A549 (cell line): ENCODE measurements around the gene FRMD8. TPM values are rescaled to one million over a fixed set of nuclear protein-coding genes. Genes with fewer than 3 reads are reported as not detected.
A peak's percentile ranks its signal among the peaks of the same experiment; 100 is the strongest.

Experiments used
- ATAC-seq, 2 experiments: fragments of 200-7000 bp in 1 of 2; fragments of >200 bp in 1 of 2; cut with Nextera tagmentation in 1 of 2; cut with Tn5 transposase in 1 of 2; 3 replicates each; pipeline versions ENCODE4 v1.8.0 to v1.9.1; 2018 to 2020; ENCODE audit warnings: mild to moderate bottlenecking in 1 of 2, moderate library complexity in 1 of 2
- CTCF ChIA-PET: fragments of 300-600 bp; sonication (Branson Sonifier 250); formaldehyde crosslinking; extraction: SDS; loops from one replicate; lab custom pipeline; 2021; ENCODE audit warnings: antibody characterized with exemption, inconsistent platforms; lab: Yijun Ruan, JAX
- POLR2A ChIA-PET: fragments of 350-600 bp; formaldehyde crosslinking; extraction: SDS; loops from one replicate; lab custom pipeline; 2021; ENCODE audit warnings: antibody characterized with exemption, inconsistent platforms; lab: Yijun Ruan, JAX
- DNase-seq, 2 experiments: peaks; one replicate each; pipeline versions ENCODE4 v3.0.0 to v3.0.0-alpha.2; 2011 to 2016; ENCODE audit warnings: low read depth in 1 of 2, low spot score in 1 of 2
- FAIRE-seq: peaks from 2 replicates; lab custom pipeline; 2011; peaks lifted over from hg19 to GRCh38; lab: Jason Lieb, UNC
- H3K27ac ChIP-seq, 2 experiments: fragments of >200 bp; sonication (Bioruptor Twin); formaldehyde crosslinking; 3 replicates each; pipeline ENCODE4 v1.5.1; 2016 to 2017
- H3K4me1 ChIP-seq: fragments of >200 bp; sonication (Bioruptor Twin); formaldehyde crosslinking; 3 replicates; pipeline ENCODE4 v1.6.1; 2016
- H3K4me2 ChIP-seq: fragments of >200 bp; sonication (Bioruptor Twin); formaldehyde crosslinking; 3 replicates; pipeline ENCODE4 v1.6.1; 2016
- H3K4me3 ChIP-seq: fragments of >200 bp; sonication (Bioruptor Twin); formaldehyde crosslinking; 3 replicates; pipeline ENCODE4 v1.5.1; 2016
- H3K9me3 ChIP-seq: fragments of >200 bp; sonication (Bioruptor Twin); formaldehyde crosslinking; 3 replicates; pipeline ENCODE4 v1.6.1; 2016
- EP300 ChIP-seq, 2 experiments: fragments of >200 bp; sonication (Bioruptor Twin); formaldehyde crosslinking; IDR thresholded peaks; 2 replicates in 1 of 2; 3 replicates in 1 of 2; pipeline ENCODE4 v1.6.1; 2016 to 2017
- ESRRA ChIP-seq: fragments of 150-350 bp; IDR thresholded peaks from 2 replicates; pipeline ENCODE4 v1.6.1; 2014; ENCODE audit warnings: mild to moderate bottlenecking, low read length, borderline replicate concordance
- FOSL2 ChIP-seq, 2 experiments: fragments of 450-650 bp in 1 of 2; fragments of >200 bp in 1 of 2; sonication (Bioruptor Twin) in 1 of 2; formaldehyde crosslinking; IDR thresholded peaks; 2 replicates each; pipeline versions ENCODE4 v1.5.0 to v1.6.1; 2016 to 2020; ENCODE audit warnings: mild to moderate bottlenecking in 1 of 2, moderate library complexity in 1 of 2
- FOXS1 ChIP-seq: fragments of 250-450 bp; sonication (Bioruptor Pico); IDR thresholded peaks from 2 replicates; pipeline ENCODE4 v1.5.0; 2020; ENCODE audit warnings: mild to moderate bottlenecking, moderate library complexity
- HDAC2 ChIP-seq: fragments of 200-600 bp; sonication (generic); IDR thresholded peaks from 2 replicates; pipeline ENCODE4 v1.6.1; 2016
- HOXA7 ChIP-seq: fragments of 250-450 bp; sonication (Bioruptor Pico); IDR thresholded peaks from 2 replicates; pipeline ENCODE4 v1.5.0; 2020; ENCODE audit warnings: mild to moderate bottlenecking, moderate library complexity
- HOXB5 ChIP-seq: fragments of 250-450 bp; sonication (Bioruptor Pico); IDR thresholded peaks from 2 replicates; pipeline ENCODE4 v1.5.0; 2020; ENCODE audit warnings: mild to moderate bottlenecking, moderate library complexity
- NPAS2 ChIP-seq: fragments of 250-450 bp; sonication (Bioruptor Pico); IDR thresholded peaks from 2 replicates; pipeline ENCODE4 v1.8.0; 2022; ENCODE audit warnings: mild to moderate bottlenecking, moderate library complexity, borderline replicate concordance
- PHF8 ChIP-seq: fragments of 200-600 bp; sonication (generic); IDR thresholded peaks from 2 replicates; pipeline ENCODE4 v1.6.1; 2016; ENCODE audit warnings: low read depth, mild to moderate bottlenecking, antibody characterized with exemption, moderate library complexity, borderline replicate concordance
- POLR2A ChIP-seq: IDR thresholded peaks from 2 replicates; pipeline ENCODE4 v1.6.1; 2012; ENCODE audit warnings: mild to moderate bottlenecking, low read length
- POLR2AphosphoS2 ChIP-seq: conservative IDR thresholded peaks from 2 replicates; pipeline ENCODE4 v1.6.1; 2012; ENCODE audit warnings: low read length, improper control_type of control experiment, inconsistent platforms
- RAD21 ChIP-seq, 2 experiments: fragments of >200 bp in 1 of 2; sonication (Bioruptor Twin) in 1 of 2; formaldehyde crosslinking in 1 of 2; IDR thresholded peaks in 1 of 2; conservative IDR thresholded peaks in 1 of 2; 2 replicates in 1 of 2; 3 replicates in 1 of 2; pipeline ENCODE4 v1.6.1; 2012 to 2018; ENCODE audit warnings: inconsistent platforms in 1 of 2
- RARB ChIP-seq: fragments of 250-450 bp; sonication (Bioruptor Pico); IDR thresholded peaks from 2 replicates; pipeline ENCODE4 v1.8.0; 2021; ENCODE audit warnings: mild to moderate bottlenecking, moderate library complexity
- RCOR1 ChIP-seq: fragments of 150-350 bp; IDR thresholded peaks from 2 replicates; pipeline ENCODE4 v1.6.1; 2014; ENCODE audit warnings: antibody characterized with exemption, low read length, low read depth
- SREBF2 ChIP-seq: fragments of 450-650 bp; IDR thresholded peaks from 2 replicates; pipeline ENCODE4 v1.6.1; 2014; ENCODE audit warnings: mild to moderate bottlenecking, moderate library complexity
- TP53 ChIP-seq: fragments of 250-450 bp; sonication (Bioruptor Pico); IDR thresholded peaks from 2 replicates; pipeline ENCODE4 v1.5.0; 2021; ENCODE audit warnings: mild to moderate bottlenecking, moderate library complexity
- WGBS: methylation state at CpG from one replicate; pipeline ENCODE4 v1.1.6; 2017; ENCODE audit errors: missing lambda C conversion rate; 5-methylcytosine and 5-hydroxymethylcytosine counted together
- polyA plus RNA-seq, 4 experiments: library from polyadenylated mRNA; depleted of rRNA in 3 of 4; stranded (reverse); fragments of >200 nt; fragmentation: RNase III in 1 of 4; extraction: RNeasy Plus Mini Kit Qiagen cat#74134 plus additional on column Dnase treatment in 1 of 4; gene quantifications; 2 replicates in 3 of 4; 3 replicates in 1 of 4; pipeline ENCODE4 v1.2.3, GENCODE V29; 2011 to 2017
- TF ChIP-seq, protein P1 (sequence below): fragments of 250-450 bp; sonication (Bioruptor Pico); IDR thresholded peaks from 2 replicates; pipeline ENCODE4 v1.5.0; 2020; ENCODE audit warnings: low read depth, mild to moderate bottlenecking, moderate library complexity
- TF ChIP-seq, protein P2 (sequence below): fragments of >200 bp; sonication (Bioruptor Twin); formaldehyde crosslinking; IDR thresholded peaks from 3 replicates; pipeline ENCODE4 v1.6.1; 2016
- TF ChIP-seq, protein P3 (sequence below): IDR thresholded peaks from 2 replicates; pipeline ENCODE4 v1.6.1; 2012
- TF ChIP-seq, protein P4 (sequence below): fragments of 450-650 bp; IDR thresholded peaks from 2 replicates; pipeline ENCODE4 v1.6.1; 2014; ENCODE audit warnings: antibody characterized with exemption

FRMD8 gene
- polyA plus RNA-seq, 2 of the 4 experiments (the other 2 are of a cell fraction): 12.9 to 20.0 TPM

DNA sequence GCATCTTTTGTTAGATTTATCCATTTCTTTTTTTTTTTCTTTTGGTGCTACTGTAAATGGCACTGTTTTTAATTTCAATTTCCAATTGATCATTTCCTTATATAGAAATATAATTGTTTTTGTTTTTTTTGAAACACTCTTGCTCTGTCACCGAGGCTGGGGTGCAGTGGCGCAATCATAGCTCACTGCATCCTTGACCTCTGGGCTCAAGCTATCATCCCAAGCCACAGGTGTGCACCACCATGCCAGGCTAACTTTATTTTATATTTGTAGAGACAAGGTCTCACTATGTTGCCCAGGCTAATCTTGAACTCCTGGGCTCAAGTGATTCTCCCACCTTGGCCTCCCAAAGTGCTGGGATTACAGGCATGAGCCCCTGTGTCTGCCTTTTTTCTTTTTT, 16.4 kb downstream of the FRMD8 start:
- H3K9me3 ChIP-seq: no peaks in the 10 kb centered on the region
- 77% methylated on average over 2 of the region's 2 CpGs for WGBS
- no peak overlapping the region for H3K4me2 ChIP-seq
- ATAC-seq (no peak), DNase-seq (no peak), FAIRE-seq (no peak)
- CTCF ChIA-PET: interaction anchor here (0.9 to 8.5 kb wide), 4 partner anchors 8 to 196 kb away, joined by 3 to 84 read pairs (median 3); no protein-coding TSS in a partner anchor
- no peak for TF ChIP-seq EP300 (IDR thresholded peaks at IDR 0.05)
- TF ChIP-seq SREBF2: no peak
- TF ChIP-seq, protein P1, sequence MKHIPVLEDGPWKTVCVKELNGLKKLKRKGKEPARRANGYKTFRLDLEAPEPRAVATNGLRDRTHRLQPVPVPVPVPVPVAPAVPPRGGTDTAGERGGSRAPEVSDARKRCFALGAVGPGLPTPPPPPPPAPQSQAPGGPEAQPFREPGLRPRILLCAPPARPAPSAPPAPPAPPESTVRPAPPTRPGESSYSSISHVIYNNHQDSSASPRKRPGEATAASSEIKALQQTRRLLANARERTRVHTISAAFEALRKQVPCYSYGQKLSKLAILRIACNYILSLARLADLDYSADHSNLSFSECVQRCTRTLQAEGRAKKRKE: no peak
- POLR2A ChIA-PET: no interaction called here
- no peak overlapping the region for H3K4me3 ChIP-seq
- no peak overlapping the region for H3K27ac ChIP-seq
- H3K4me1 ChIP-seq: 0 out of 3 replicates have a peak, but pooled peaks cover 4% of the 10 kb centered on the region

DNA sequence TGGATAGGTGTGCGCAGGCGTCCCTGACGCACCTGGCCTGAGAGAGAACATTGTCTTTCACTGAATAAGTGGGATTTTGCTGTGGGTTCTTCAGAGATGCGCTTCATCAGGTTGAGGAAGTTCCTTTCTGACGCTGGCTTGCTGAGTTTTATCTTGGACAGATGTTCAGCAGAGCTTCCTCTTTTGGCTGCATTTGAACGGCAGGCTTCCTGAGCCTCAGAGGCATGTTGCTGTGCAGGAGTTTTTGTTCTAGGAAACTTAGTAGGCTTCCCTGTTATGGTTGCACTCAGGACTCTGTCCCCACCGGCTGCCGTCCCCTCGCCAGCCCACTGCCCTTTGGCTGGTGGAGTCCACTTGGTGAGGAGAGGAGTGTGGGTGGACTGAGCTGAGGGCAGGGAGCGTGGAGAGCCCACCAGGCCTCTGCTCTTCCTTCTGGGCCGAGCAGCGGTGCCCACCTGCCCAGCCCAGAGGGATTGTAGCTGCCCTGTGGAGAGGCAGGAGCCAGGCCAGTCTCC, 17.2 kb downstream of the FRMD8 start:
- 0 out of 3 replicates have a peak, but pooled peaks cover 4% of the 10 kb centered on the region for H3K4me1 ChIP-seq
- DNase-seq: no peak
- peak in 1 of 2 experiments; percentile 7; a peak in 1 of 6 replicates for ATAC-seq
- no peaks in the 10 kb centered on the region for H3K9me3 ChIP-seq
- no peak for TF ChIP-seq POLR2AphosphoS2
- no peak for TF ChIP-seq HOXB5
- TF ChIP-seq FOSL2 (IDR thresholded peaks at IDR 0.05): no peak
- no peak for TF ChIP-seq FOSL2 (CRISPR knock-in tag; IDR thresholded peaks at IDR 0.05)
- no peak for TF ChIP-seq ESRRA
- TF ChIP-seq RAD21 (conservative IDR thresholded peaks at IDR 0.05 in 1 of 2, IDR thresholded peaks at IDR 0.05 in 1 of 2): no peak
- no peak for TF ChIP-seq FOXS1 (CRISPR knock-in tag)
- no peak for TF ChIP-seq TP53 (CRISPR knock-in tag)
- POLR2A ChIA-PET: interaction anchor here (1.6 kb wide), 1 partner anchor 13 kb away, joined by 5 read pairs; no protein-coding TSS in a partner anchor
- CTCF ChIA-PET: interaction anchor here (0.9 to 8.5 kb wide), 4 partner anchors 10 to 107 kb away, joined by 3 to 84 read pairs (median 7); no protein-coding TSS in a partner anchor
- no peak for FAIRE-seq
- no peak overlapping the region for H3K4me2 ChIP-seq
- no peak overlapping the region for H3K27ac ChIP-seq
- 91% methylated on average over 12 of the region's 12 CpGs for WGBS
- H3K4me3 ChIP-seq: no peak overlapping the region

DNA sequence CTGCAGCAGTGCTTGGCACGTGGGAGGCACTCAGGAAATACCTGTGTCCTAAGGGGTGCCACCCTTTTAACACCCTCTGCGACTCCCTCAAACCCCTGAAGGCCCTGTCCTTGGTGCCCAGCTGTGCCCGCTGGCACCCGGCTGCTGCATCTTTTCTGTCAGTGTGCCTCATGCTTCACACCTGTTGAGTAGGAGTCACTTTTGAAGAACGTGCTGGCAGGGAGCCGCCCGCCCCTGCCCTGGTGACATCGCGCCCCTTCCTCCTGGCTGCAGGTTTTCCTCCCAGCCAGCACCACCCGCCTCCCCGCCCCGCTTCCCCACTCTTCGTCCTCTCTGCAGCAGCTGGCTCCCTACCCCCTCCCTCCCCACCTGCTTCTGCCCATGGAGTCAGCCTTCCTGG, 17.8 kb downstream of the FRMD8 start:
- POLR2A ChIA-PET: interaction anchor here (1.6 kb wide), 1 partner anchor 12 kb away, joined by 5 read pairs; no protein-coding TSS in a partner anchor
- 0 out of 3 replicates have a peak, but pooled peaks cover 4% of the 10 kb centered on the region for H3K4me1 ChIP-seq
- CTCF ChIA-PET: interaction anchor here (0.9 to 8.5 kb wide), 4 partner anchors 9 to 106 kb away, joined by 3 to 84 read pairs (median 7); no protein-coding TSS in a partner anchor
- ATAC-seq (no peak), DNase-seq (no peak), FAIRE-seq (no peak)
- no peak overlapping the region for H3K4me2 ChIP-seq
- no peak overlapping the region for H3K27ac ChIP-seq
- WGBS: 92% methylated on average over 10 of the region's 13 CpGs
- no peaks in the 10 kb centered on the region for H3K9me3 ChIP-seq
- no peak for TF ChIP-seq EP300 (IDR thresholded peaks at IDR 0.05)
- TF ChIP-seq, protein P2, sequence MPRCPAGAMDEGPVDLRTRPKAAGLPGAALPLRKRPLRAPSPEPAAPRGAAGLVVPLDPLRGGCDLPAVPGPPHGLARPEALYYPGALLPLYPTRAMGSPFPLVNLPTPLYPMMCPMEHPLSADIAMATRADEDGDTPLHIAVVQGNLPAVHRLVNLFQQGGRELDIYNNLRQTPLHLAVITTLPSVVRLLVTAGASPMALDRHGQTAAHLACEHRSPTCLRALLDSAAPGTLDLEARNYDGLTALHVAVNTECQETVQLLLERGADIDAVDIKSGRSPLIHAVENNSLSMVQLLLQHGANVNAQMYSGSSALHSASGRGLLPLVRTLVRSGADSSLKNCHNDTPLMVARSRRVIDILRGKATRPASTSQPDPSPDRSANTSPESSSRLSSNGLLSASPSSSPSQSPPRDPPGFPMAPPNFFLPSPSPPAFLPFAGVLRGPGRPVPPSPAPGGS: no peak
- TF ChIP-seq PHF8: no peak
- TF ChIP-seq, protein P3, sequence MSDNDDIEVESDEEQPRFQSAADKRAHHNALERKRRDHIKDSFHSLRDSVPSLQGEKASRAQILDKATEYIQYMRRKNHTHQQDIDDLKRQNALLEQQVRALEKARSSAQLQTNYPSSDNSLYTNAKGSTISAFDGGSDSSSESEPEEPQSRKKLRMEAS: no peak
- no peak for TF ChIP-seq NPAS2 (CRISPR knock-in tag)
- TF ChIP-seq, protein P1: no peak
- no peak for TF ChIP-seq POLR2A
- TF ChIP-seq HOXA7 (CRISPR knock-in tag): no peak
- no peak for TF ChIP-seq RARB (CRISPR knock-in tag)
- no peak for TF ChIP-seq RCOR1
- TF ChIP-seq TP53 (CRISPR knock-in tag): no peak
- TF ChIP-seq HDAC2: no peak
- TF ChIP-seq, protein P4, sequence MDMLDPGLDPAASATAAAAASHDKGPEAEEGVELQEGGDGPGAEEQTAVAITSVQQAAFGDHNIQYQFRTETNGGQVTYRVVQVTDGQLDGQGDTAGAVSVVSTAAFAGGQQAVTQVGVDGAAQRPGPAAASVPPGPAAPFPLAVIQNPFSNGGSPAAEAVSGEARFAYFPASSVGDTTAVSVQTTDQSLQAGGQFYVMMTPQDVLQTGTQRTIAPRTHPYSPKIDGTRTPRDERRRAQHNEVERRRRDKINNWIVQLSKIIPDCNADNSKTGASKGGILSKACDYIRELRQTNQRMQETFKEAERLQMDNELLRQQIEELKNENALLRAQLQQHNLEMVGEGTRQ: no peak
- no peak overlapping the region for H3K4me3 ChIP-seq
